Trophoblast cell (in vitro differentiated cells and primary cell): Measurements from ENCODE around the gene EFR3B.

Experiments
- DNase-seq, 2 donors: peaks; one replicate each; pipeline ENCODE4 v3.0.0-alpha.2; 2016
- H2AFZ ChIP-seq: 2 replicates; pipeline ENCODE4 v1.6.1; 2013; ENCODE audit warnings: low read length, moderate library complexity, mild to moderate bottlenecking; ENCODE audit not compliant: insufficient read depth, poor library complexity
- H2AK5ac ChIP-seq: 2 replicates; pipeline ENCODE4 v1.6.1; 2013; ENCODE audit warnings: mild to moderate bottlenecking, low read length
- H2BK120ac ChIP-seq: 2 replicates; pipeline ENCODE4 v1.6.1; 2013; ENCODE audit warnings: low read length, mild to moderate bottlenecking, moderate library complexity; ENCODE audit not compliant: insufficient read depth, poor library complexity
- H2BK12ac ChIP-seq: 2 replicates; pipeline ENCODE4 v1.6.1; 2013; ENCODE audit warnings: mild to moderate bottlenecking, low read length, moderate library complexity
- H2BK5ac ChIP-seq: 2 replicates; pipeline ENCODE4 v1.6.1; 2013; ENCODE audit warnings: low read length, low read depth, moderate library complexity, mild to moderate bottlenecking; ENCODE audit not compliant: poor library complexity
- H3K14ac ChIP-seq: 2 replicates; pipeline ENCODE4 v1.6.1; 2013; ENCODE audit warnings: mild to moderate bottlenecking, low read length
- H3K18ac ChIP-seq: 2 replicates; pipeline ENCODE4 v1.6.1; 2013; ENCODE audit warnings: mild to moderate bottlenecking, low read length
- H3K23ac ChIP-seq: 2 replicates; pipeline ENCODE4 v1.6.1; 2013; ENCODE audit warnings: low read length
- H3K27ac ChIP-seq: 2 replicates; pipeline ENCODE4 v1.5.1; 2013; ENCODE audit warnings: low read depth, mild to moderate bottlenecking, inconsistent platforms, low read length, moderate library complexity
- H3K27me3 ChIP-seq: 2 replicates; pipeline ENCODE4 v1.6.1; 2013; ENCODE audit warnings: inconsistent platforms, mild to moderate bottlenecking, low read length, moderate library complexity; ENCODE audit not compliant: insufficient read depth
- H3K36me3 ChIP-seq, 2 experiments: 1 replicate in 1 of 2; 2 replicates in 1 of 2; pipeline ENCODE4 v1.6.1; 2013; ENCODE audit warnings: low read length in 2 of 2, mild to moderate bottlenecking in 2 of 2, moderate library complexity in 1 of 2; ENCODE audit not compliant: insufficient read depth in 2 of 2, control insufficient read depth in 1 of 2
- H3K4ac ChIP-seq: 2 replicates; pipeline ENCODE4 v1.6.1; 2013; ENCODE audit warnings: low read depth, mild to moderate bottlenecking, low read length, moderate library complexity
- H3K4me1 ChIP-seq, 2 experiments: 1 replicate in 1 of 2; 2 replicates in 1 of 2; pipeline ENCODE4 v1.6.1; 2013; ENCODE audit warnings: low read length in 2 of 2, mild to moderate bottlenecking in 2 of 2, moderate library complexity in 1 of 2; ENCODE audit not compliant: insufficient read depth in 2 of 2, control insufficient read depth in 1 of 2
- H3K4me2 ChIP-seq: 2 replicates; pipeline ENCODE4 v1.6.1; 2013; ENCODE audit warnings: inconsistent platforms, mild to moderate bottlenecking, low read length, moderate library complexity
- H3K4me3 ChIP-seq: 2 replicates; pipeline ENCODE4 v1.5.1; 2013; ENCODE audit warnings: mild to moderate bottlenecking, low read depth, low read length, inconsistent platforms
- H3K79me1 ChIP-seq: one replicate; pipeline ENCODE4 v1.6.1; 2013; ENCODE audit warnings: low read length
- H3K79me2 ChIP-seq: 2 replicates; pipeline ENCODE4 v1.6.1; 2013; ENCODE audit warnings: low read length, mild to moderate bottlenecking; ENCODE audit not compliant: control insufficient read depth, insufficient read depth, poor library complexity
- H3K9ac ChIP-seq: 2 replicates; pipeline ENCODE4 v1.6.1; 2013; ENCODE audit warnings: mild to moderate bottlenecking, low read length
- H3K9me3 ChIP-seq: 2 replicates; pipeline ENCODE4 v1.6.1; 2013; ENCODE audit warnings: low read depth, mild to moderate bottlenecking, control low read depth, inconsistent platforms, low read length; ENCODE audit not compliant: insufficient read depth
- H4K12ac ChIP-seq: 2 replicates; pipeline ENCODE4 v1.6.1; 2013; ENCODE audit warnings: low read depth, mild to moderate bottlenecking, low read length, moderate library complexity
- H4K8ac ChIP-seq: 2 replicates; pipeline ENCODE4 v1.6.1; 2013; ENCODE audit warnings: low read depth, mild to moderate bottlenecking, low read length, moderate library complexity
- H4K91ac ChIP-seq: one replicate; pipeline ENCODE4 v1.6.1; 2013; ENCODE audit warnings: low read depth, mild to moderate bottlenecking, low read length, moderate library complexity
- WGBS: extraction: QIAGEN DNeasy Blood & Tissue Kit; methylation state at CpG from one replicate; pipeline ENCODE4 v1.1.7; 2013; ENCODE audit warnings: missing lambda C conversion rate; ENCODE audit not compliant: insufficient read length, insufficient coverage; ENCODE audit errors: extremely low coverage; 5-methylcytosine and 5-hydroxymethylcytosine counted together

The EFR3B gene

GRCh38 chr2:25122367-25122766 lies 80.5 kb downstream of the EFR3B start:
- H3K4me2 ChIP-seq = no peak overlapping the region
- H4K8ac ChIP-seq = no peak overlapping the region
- H3K9ac ChIP-seq = no peak overlapping the region
- no peak overlapping the region for H3K23ac ChIP-seq
- H3K27ac ChIP-seq = no peak overlapping the region
- H3K9me3 ChIP-seq = peaks cover 4% of the 10 kb centered on the region
- H3K4ac ChIP-seq = no peak overlapping the region
- H3K79me1 ChIP-seq = no peaks in the 10 kb centered on the region
- no peak overlapping the region for H2BK12ac ChIP-seq
- WGBS = no CpG with 5 or more reads among the region's 3 CpGs
- no peak for DNase-seq
- H2BK120ac ChIP-seq = no peak overlapping the region
- H2AK5ac ChIP-seq = no peak overlapping the region
- no peak overlapping the region for H3K18ac ChIP-seq
- H3K27me3 ChIP-seq = no peaks in the 10 kb centered on the region
- no peak overlapping the region for H3K4me3 ChIP-seq
- H2AFZ ChIP-seq = no peak overlapping the region
- no peak overlapping the region for H4K91ac ChIP-seq
- no peaks in the 10 kb centered on the region for H3K4me1 ChIP-seq
- H3K36me3 ChIP-seq = no peaks in the 10 kb centered on the region
- no peak overlapping the region for H4K12ac ChIP-seq
- H3K79me2 ChIP-seq = no peaks in the 10 kb centered on the region
- H3K14ac ChIP-seq = no peak overlapping the region
- H2BK5ac ChIP-seq = no peak overlapping the region

GRCh38 chr2:25123682-25124081 lies 81.8 kb downstream of the EFR3B start:
- H3K79me2 ChIP-seq = no peaks in the 10 kb centered on the region
- H3K14ac ChIP-seq = no peak overlapping the region
- H3K9me3 ChIP-seq = peaks cover 4% of the 10 kb centered on the region
- H3K27me3 ChIP-seq = no peaks in the 10 kb centered on the region
- no peak overlapping the region for H2AK5ac ChIP-seq
- H2AFZ ChIP-seq = no peak overlapping the region
- no peak overlapping the region for H3K27ac ChIP-seq
- H3K79me1 ChIP-seq = no peaks in the 10 kb centered on the region
- H3K4me2 ChIP-seq = no peak overlapping the region
- H3K36me3 ChIP-seq = no peaks in the 10 kb centered on the region
- no peak overlapping the region for H4K8ac ChIP-seq
- H2BK5ac ChIP-seq = no peak overlapping the region
- no peak overlapping the region for H3K18ac ChIP-seq
- no peak overlapping the region for H3K4me3 ChIP-seq
- H3K4ac ChIP-seq = no peak overlapping the region
- no peak overlapping the region for H2BK120ac ChIP-seq
- H4K91ac ChIP-seq = no peak overlapping the region
- no CpG with 5 or more reads among the region's 5 CpGs for WGBS
- H3K9ac ChIP-seq = no peak overlapping the region
- H3K4me1 ChIP-seq = no peaks in the 10 kb centered on the region
- no peak overlapping the region for H2BK12ac ChIP-seq
- no peak overlapping the region for H3K23ac ChIP-seq
- DNase-seq = no peak
- H4K12ac ChIP-seq = no peak overlapping the region

GRCh38 chr2:25125189-25125588 lies 83.3 kb downstream of the EFR3B start:
- no peak overlapping the region for H3K4me3 ChIP-seq
- no peaks in the 10 kb centered on the region for H3K79me2 ChIP-seq
- H3K4ac ChIP-seq = no peak overlapping the region
- H2AFZ ChIP-seq = no peak overlapping the region
- no peak for DNase-seq
- no peak overlapping the region for H2BK120ac ChIP-seq
- no peak overlapping the region for H2BK12ac ChIP-seq
- peaks cover 4% of the 10 kb centered on the region for H3K9me3 ChIP-seq
- no peak overlapping the region for H3K18ac ChIP-seq
- no peak overlapping the region for H2BK5ac ChIP-seq
- H3K9ac ChIP-seq = no peak overlapping the region
- H2AK5ac ChIP-seq = no peak overlapping the region
- H3K4me2 ChIP-seq = no peak overlapping the region
- H3K14ac ChIP-seq = no peak overlapping the region
- H3K27me3 ChIP-seq = no peaks in the 10 kb centered on the region
- WGBS = no CpG with 5 or more reads among the region's 7 CpGs
- H4K91ac ChIP-seq = no peak overlapping the region
- no peaks in the 10 kb centered on the region for H3K36me3 ChIP-seq
- H3K79me1 ChIP-seq = no peaks in the 10 kb centered on the region
- H4K12ac ChIP-seq = no peak overlapping the region
- no peaks in the 10 kb centered on the region for H3K4me1 ChIP-seq
- H4K8ac ChIP-seq = no peak overlapping the region
- H3K27ac ChIP-seq = no peak overlapping the region
- no peak overlapping the region for H3K23ac ChIP-seq

- Histone ChIP-seq H3K18ac (no peak overlapping the region), H3K79me2 (no peaks in the 10 kb centered on the region), H2AK5ac (no peak overlapping the region), H4K8ac (no peak overlapping the region), H2BK120ac (no peak overlapping the region), H3K27me3 (no peaks in the 10 kb centered on the region), H3K4me3 (no peak overlapping the region), H3K14ac (no peak overlapping the region), H4K12ac (no peak overlapping the region), H2BK12ac (no peak overlapping the region), H4K91ac (no peak overlapping the region), H3K27ac (no peak overlapping the region), H2BK5ac (no peak overlapping the region), H3K9ac (no peak overlapping the region), H3K4me2 (no peak overlapping the region), H3K9me3 (peaks cover 4% of the 10 kb centered on the region), H3K4me1 (no peaks in the 10 kb centered on the region), H3K36me3 (no peaks in the 10 kb centered on the region), H3K4ac (no peak overlapping the region), H2AFZ (no peak overlapping the region), H3K23ac (no peak overlapping the region), H3K79me1 (no peaks in the 10 kb centered on the region)
- no peak for DNase-seq
- WGBS = no CpG with 5 or more reads among the region's 4 CpGs
Measured at GRCh38 chr2:25125976-25126375, 84.1 kb downstream of the EFR3B start.
